GM19324 (cell line): Measurements from ENCODE around the gene DST.

Source experiments
- ATAC-seq: cut with Tn5 transposase; IDR thresholded peaks from one replicate; pipeline ENCODE4 v1.9.1; 2021; ENCODE audit warnings: mild to moderate bottlenecking, moderate library complexity; ENCODE audit not compliant: unreplicated experiment, low FRiP score

The DST gene

DNA sequence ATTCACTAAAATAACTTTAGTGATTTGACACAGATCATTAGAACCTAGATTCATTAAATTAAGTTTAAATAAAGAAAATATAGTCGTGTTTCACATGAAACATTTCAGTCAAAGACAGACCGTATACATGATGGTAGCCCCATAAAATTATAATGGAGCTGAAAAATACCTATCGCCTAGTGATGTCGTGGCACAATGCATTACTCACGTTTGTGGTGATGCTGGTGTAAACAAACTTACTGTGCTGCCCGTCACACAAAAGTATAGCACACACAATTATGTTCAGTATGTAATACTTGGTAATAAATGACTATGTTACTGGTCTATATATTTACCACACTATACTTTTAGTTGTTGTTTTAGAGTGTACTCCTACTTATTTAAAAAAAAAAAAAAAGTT is 17.3 kb downstream of the DST start:
- no peak for ATAC-seq

DNA sequence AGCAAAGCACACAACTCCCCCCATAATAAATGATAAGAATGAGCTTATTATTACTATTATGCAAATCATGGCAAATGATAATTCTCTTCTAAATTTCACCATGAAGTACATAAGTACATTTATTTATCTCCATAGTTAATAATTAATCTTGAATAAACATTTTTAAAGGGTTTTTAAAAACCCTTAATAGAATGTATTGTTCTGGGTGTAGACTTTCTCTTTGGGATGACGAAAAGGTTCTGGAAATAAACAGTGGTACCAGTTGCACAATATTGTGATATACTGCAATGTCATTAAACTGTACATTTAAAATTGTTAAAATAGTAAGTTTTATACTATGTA is 18.0 kb downstream of the DST start:
- ATAC-seq, result no peak

DNA sequence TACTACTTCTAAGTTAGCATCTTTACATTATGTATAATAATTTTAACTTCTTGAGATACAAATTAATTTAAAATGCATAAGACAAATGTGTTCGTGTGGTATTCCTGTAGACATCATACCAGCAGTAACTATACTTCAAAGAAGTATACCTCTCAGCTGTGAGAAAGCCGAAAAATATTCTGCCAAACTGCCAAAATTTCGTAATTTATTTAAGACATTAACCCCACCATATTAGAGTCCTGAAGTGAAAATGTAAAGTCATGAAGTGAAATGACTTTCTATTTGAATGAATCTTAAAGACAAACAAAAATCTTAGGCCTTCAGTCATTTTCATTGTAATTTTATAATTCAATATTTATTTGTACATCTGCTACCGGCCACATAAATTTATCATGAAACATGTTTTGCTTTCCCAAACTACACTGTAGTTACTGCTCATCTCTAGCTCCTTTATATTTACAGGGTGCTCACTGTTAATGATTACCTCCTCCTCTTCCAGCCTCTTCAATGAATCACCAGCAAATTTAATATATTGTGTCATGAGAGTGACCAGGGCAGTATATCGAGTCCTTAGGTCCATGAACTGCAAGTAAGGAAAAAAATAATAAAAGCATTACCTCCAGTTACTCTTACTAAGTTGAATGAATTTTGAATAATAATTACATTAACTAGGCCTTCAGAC is 18.5 kb downstream of the DST start:
- no peak for ATAC-seq

DNA sequence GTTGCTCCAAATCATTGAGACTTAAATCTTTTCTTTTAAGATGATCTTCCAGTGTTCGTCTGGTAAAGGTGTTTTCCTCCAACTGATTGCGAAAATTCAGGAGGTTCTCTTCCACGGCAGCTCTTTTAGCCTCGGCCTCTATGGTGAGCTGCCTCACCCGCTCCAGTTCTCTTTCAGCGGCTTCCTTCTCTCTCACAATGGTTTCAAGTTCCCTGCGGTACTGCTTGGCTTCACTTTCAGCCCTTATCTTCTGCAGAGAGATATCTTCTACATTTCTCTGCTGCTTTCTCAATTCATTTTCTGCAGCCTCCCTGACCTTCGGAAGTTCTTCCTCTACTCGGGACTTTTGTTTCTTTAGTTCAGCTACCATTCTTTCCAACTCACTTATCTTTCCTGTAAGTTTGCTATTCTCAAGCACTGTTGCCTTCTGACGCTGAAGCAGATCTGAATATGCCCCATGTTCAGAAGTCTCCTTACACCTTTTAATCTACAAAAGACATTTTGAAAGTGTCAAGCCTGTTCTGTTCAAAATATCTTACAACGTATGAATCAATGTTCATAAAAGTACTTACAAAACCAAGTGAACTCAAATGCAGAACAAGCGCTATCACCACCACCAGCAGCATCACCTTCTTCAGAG is 22.3 kb downstream of the DST start:
- no peak for ATAC-seq

DNA sequence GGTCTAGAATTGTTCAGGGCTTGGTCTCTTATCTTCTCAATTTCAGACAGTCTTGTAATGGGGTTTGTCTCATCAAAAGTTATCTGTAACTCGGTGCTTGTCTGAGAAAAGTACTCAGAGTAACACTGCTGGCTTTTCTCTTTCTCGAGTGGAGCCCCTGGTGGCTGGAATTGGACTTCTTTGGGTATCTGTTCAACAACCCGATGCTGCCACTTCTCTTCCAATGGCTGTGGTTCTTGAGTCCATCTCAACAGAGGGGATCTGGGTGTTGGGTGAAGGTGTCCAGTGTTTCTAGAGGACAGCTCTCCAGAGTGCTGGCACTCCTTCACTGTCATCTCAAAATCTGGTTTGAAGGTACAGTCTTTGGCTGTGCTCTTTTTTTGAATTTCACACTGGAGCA is 24.6 kb downstream of the DST start:
- ATAC-seq, result no peak

DNA sequence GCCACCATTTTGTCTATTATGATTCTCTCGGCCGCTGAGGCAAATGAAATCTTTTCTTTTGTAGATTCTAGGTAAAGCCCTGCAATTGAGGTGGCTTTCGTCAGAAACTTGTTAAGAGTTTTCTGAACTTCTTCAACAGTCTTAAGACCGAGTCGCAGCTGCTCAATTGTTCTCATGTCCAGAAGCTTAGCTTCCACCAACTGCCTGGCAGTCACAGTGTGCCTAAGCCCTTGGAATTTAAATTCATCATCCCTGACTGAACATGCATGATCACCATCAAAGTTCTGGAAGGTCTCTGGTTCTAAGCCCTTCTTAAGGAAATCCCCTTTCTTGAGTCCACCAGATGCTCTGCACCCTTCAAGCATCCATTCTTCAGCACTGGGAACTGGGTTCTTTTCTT is 25.7 kb downstream of the DST start:
- no peak for ATAC-seq

DNA sequence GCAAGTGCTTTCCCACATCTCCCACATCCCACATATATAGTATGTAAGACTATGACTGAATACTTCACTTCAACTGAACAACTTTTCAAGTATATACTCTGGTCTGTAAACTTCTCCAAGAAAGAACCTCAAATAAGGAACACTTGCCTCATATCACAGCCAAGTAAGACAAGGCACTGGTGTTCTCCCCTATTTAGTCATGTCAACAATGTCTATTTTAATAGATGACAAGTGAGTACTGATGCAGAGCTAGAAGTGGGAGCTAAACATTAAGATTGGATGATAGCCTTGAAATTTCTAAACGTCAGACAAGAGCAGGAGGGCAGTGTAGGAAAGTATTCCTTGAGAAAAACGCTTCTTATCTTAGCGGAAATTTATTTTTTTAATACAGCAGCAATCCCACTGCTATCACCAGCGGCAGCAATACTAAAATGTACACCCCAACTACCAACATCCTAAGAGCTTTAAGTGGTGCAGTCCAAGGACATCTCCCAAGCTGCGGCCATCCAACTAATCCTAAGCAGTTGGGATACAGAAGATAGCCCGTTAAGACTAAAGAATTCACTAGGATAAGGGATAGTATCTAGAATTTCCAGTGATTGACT is 29.3 kb downstream of the DST start:
- ATAC-seq, result no peak

DNA sequence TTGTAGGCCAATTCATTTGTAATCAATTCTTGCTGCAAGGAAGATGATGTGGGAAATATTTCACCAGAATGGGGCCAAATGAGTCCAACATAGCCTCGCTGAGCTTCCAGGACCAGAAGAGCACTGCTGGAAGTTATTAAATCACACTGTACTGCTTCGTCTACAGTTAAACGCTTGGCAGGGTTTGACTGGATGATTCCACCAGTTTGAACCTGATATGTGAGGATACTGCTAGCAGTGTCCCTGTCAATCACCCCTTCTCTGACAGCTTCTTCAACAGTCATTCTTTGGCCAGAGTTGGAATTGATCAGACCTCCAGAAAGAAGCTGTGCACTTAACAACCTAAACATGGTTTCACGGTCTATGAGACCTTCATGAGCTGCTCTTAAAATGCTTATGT is 34.4 kb downstream of the DST start:
- no peak for ATAC-seq

DNA sequence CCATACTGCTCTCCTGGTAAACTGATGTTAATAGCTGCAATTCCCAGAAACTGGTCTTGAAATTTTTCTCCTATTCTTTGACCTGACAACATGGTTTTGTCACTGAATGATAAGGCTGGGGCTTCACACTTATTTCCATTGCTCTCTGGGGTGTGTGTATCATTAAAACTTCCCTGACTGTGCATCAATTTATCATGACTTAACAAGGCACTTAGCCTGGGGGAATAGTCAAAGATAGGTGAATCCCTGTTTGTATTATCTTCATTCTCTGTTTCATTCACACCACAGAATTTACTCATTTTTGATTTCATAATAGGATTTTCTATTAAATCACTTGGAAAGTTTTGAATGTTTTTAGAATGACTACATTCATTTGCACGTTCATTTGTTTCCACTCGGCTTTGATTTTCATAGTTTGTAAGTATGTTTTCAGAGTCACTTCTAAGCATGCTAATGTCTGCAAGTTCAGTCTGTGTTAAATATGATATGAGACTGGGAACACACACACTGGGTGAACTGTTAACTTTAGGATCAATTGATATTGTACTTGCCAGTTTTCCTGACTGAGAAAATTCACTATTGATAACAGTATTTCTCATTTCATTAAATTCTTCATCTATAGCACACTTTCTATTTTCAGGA is 35.5 kb downstream of the DST start:
- no peak for ATAC-seq

DNA sequence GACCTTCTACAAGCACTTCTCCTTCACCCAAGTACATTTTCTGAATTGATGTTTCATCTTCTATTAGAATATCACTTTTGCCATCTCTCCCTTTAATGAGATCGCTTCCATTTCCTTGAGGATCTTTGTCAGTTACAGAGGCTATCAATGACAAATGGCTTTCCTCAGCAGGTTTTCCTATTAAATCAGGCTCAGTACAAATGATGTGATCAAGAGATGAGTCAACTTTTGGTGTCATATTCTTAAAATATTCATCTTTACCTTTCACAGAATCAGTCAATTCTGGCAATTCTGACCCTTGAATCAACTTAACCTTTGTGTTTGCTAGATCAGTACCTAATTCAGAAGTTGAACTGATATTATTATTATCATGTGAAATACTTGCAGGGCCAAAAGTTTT is 37.3 kb downstream of the DST start:
- no peak for ATAC-seq

DNA sequence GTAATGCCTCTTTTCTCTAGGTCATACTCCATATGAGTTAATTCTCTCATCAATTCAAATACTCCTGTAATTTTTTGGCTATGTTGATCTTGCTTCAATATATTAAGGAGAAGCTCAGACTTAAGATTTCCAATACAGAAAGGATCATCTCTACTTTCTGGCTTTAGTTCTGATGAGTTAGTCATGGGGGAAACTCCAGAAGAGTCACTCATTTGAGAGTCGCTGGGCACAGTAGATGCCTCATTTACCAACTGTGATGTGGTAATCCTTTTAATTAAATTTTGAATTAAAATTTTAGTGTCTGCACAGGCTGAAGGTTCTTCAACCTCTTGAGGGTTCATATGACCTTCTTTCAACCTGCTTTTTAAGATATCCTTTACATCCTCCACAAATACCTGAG is 38.5 kb downstream of the DST start:
- no peak for ATAC-seq

DNA sequence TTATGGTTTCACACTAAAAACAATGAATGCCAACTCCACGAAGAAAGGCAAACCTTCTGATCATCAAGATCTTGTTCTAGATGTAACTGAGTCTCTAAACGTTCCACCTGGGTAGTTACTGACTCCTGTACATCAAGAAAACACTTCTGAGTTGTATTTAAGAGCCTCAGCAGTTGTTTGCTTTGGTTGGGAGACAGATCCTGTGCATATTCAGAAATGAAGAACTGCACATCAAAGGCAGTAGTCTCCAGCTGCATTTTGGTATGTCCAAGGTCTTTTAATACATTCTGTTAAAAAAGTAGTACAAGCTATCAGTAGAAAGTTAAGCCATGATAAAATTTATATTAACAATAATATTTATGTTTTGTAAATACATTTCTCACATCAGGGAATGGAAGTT is 41.3 kb downstream of the DST start:
- no peak for ATAC-seq

DNA sequence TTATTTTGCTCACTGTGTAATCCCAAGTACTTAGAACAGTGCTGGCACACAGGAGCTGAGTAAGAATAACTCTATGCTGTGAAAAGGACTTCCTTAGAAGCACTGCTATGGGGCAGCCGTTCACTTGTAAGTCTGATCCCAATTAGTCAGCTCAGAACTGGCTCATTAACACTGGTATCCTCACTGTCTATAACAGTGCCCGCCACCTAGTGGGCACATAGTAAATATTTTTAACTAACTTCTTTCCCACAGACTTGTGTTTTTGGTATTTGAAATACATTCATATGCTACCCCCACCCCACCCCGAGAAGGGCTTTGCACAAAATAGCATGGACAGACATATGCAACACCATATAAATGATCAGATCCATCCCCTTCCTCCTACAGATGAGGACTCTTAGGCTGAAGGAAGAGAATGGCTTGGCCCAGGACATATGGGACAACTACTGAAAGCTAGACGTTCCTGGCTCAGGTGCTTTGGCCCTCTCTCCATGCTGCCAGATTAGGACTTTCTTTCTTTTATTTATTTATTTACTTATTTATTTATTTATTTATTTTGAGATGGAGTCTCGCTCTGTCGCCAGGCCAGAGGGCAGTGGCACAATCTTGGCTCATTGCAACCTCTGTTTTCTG is 47.1 kb downstream of the DST start:
- ATAC-seq, result no peak

DNA sequence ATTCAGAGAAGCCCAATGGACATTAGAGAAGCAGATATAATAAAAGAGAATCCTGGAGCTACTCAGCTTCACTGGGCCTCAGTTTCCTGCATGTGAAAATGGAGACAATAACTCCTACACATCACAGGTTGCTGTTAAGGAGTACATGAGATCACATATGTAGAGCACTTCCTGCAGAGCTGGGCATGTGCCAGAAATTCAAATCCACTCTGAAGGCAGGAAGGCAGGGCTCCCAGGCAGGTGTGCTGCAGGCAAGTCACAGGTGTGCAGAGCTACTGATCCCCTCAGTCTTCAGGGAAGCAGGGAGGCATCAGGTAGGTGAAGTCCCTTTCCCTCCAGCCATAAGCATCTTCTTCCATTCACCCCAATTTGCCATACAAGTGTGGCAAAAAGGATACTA is 48.0 kb downstream of the DST start:
- no peak for ATAC-seq

DNA sequence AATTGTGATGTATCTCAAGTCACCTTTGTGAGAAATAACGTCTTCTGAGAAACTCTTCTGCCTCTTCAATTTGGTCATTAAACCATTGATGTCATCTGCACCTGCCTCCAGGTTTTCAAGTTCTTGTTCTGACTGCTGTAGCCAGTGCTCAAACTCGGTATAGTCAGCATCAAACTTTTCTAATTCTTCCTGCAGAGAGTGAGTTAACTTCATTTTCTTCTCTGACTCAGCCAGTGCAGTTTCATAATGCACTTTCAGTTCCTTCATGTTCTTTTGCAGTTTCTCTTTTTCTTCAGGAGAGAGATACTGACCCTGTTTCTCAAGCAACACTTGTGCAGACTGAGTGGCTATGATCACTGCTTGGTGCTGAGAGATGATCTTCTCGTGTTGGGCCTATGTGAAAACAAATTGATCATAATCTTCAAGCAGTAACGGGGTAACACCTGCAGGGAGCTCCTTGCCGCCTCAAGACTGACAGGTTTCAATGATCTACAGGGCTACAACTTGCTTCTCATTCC is 48.8 kb downstream of the DST start:
- ATAC-seq, result peak; percentile 92

DNA sequence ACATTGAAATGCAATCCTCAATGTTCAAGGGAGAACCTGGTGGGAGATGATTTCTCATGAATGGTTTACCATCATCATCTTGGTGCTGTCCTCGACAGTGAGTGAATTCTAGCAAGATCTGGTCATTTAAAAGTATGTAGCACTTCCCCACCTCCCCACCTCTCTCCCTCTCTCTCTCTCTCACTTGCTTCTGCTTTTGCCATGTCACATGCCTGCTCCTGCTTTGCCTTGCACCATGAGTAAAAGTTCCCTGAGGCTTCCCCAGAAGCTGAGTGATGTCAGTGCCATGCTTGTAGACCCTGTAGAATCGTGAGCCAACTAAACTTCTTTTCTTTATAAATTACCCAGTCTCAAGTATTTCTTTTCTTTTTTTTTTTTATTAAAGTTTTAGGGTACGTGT is 60.5 kb downstream of the DST start:
- no peak for ATAC-seq

DNA sequence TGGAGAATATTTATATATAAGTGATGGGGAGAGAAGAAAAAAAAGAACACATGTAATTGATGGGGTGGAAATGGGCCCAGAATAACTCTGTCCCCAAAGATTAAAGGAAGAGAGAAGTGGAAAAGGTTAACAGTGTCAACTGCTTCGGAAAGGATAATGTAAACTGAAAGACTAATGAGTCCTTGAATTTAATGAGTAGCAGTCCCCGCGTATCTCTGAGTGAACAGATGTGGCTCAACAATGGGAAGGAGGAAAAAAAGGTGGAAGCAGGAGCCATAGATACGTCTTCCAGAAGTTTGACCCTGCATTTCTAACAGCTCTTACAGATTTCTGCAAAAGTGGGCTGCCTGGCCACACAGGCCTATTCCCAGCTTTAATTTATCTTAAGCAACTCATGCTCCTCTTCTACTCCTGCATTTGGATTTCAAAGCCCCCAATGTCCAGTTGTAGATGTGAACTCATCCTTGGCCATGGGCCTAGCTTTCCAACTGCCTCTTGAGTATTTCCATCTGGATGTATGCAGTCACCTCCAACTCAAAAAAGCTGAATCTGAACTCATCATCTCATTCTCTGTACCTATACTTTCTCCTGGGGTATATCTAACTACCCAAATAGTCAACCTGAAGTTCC is 61.3 kb downstream of the DST start:
- ATAC-seq, result no peak

DNA sequence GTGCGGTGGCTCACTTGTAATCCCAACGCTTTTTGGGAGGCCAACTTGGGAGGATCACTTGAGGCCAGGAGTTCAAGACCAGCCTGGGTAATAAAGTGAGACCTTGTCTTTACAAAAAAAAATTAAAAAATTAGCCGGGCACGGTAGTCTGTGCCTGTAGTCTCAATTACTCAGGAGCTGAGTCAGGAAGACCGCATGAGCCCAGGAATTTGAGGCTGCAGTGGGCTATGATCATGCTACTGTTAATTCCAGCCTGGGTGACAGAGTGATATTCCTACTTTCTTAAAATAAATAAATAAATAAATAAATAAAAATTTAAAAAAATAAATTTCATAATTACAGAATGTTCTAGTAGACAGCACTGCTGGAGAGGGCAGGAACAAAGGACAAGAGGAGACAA is 62.4 kb downstream of the DST start:
- no peak for ATAC-seq

DNA sequence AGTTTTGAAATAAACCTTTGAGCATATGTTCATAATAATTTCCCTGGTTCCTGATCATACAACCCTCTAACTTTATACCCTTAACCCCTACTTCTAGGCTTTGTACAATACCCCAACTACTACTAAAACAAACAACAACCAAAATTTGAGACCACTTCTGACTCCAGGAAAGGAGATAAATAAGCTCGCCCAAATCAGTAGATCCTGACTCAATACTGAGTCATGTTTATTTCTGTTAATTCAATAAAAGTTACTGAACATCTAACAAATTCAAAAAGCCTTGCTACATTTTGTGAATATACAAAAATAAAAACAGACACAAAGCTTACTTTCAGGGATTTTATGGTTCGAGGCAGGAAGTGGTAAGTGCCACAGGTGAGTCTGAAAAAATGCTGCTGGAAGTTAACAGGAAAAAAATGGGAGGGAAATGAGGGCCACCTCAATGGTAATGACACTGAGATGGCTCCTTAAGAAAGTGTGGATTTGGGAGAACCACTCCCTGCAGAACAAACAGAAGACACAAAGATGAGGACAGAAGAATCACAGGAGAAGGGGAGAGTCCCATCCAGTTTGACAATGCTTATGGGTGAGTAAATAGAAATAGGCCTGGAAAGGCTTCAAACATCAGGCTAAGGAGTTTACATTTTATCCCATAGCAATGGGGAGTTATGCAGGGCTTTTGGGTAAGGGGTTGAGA is 63.4 kb downstream of the DST start:
- ATAC-seq, result no peak

DNA sequence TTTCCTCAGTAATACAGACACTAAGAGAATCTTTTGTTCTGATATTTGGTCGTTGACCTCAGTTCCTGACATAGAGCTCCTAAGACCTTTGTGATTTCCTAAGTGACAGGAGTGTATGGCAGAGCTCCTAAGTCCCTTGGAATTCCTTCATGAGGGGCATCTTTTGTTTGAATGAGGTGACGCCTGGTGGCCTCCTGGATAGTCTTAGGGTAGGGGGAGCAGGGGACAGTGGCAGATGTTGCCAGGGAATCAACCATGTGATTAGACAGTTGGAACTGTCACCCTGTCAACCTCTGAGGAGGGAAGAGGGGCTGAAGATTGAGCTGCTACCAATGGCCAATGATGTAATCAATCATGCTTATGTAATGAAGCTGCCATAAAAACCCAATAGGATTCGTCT is 67.0 kb downstream of the DST start:
- no peak for ATAC-seq
